ENCODE data around the gene SLFN12L.

The SLFN12L gene

DNA sequence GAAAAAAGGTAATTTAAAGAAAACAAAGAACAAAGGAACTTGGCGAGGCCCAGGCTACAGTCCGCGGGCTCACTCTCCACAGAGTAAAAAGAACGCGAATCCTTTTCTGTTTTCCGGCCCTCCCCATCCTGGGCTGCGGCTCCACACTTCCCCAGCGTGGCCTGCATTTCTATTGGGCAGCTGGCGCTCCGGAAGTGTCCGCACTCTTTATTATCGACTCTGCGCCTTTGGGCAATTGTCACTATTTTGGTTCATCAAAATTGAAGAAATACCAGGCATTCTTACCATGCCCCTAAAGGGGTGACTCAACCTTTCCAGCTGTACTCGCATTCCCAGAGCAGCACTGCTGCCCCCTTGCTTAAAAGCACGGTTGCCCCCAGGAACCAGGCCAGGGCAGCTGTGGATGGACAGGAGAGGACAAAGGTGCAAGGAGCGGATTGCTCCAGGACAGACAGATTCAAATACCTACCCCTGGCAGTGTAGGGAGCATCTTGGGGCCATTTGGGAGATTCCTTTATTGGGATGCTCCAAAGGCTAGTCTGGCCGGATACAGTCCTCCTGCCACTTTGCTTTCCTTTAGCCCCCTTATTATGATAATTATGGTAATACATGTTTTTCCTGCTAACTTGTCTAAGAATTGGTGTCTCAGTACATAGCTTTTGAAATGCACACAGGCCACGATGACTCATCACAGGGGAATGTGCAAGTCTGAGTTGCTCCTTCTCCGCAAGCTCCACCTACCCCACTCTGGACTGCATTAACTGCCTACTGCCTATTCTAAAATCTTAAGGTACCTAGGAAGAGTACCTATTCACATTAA is 104.2 kb downstream of the SLFN12L start:
- no peak for DNase-seq (ENCODE audit: low read depth in 2 of 2, low spot score in 1 of 2)

DNA sequence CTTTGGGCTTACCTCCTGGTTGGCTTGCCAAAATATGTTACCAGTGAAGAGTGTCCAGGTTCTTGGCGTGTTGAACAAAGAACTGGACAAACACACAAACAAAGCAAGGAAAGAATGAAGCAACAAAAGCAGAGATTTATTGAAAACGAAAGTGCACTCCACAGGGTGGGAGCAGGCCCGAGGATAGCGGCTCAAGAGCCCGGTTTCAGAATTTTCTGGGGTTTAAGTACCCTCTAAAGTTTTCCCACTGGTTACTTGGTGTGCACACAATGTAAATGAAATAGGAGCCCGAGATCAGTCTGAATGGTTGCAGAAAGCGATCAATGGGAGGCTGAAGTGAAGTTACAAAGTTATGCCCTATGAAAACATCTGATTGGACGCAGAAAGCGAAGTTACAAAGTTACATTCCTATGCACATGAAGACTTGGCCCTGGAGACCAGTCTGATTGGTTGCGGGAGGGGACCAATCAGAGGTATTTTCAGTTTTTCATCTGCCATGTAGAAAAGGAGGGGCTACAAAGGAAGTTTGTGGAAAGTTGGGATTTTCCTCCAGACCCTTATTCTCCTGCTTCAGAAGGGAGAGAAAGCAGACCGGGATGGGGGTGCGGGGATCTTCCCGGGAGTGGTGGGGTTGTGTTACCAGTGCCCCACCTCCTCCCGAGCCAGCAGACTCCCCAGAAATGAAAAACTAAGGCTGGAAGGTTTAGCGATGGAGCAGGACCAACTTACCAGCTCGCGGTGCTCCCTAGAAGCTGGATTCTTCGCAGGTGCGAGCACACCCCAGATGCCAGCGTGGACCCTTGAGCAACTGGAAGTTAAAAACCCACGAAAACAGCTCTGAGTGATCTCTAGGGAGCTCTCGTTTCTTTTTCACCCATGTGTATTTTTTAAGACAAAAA is 105.1 kb downstream of the SLFN12L start, which contains the start of gene SLFN12:
TSS of gene SLFN12 (minus strand) at position 325 of the 899 bp plus-strand sequence. CDS start 9,472 bp downstream, outside the sequence.
- no peak for DNase-seq (ENCODE audit: low read depth in 2 of 2, low spot score in 1 of 2)

- DNase-seq (ENCODE audit: low read depth in 2 of 2, low spot score in 1 of 2): no peak
These were observed 107.8 kb downstream of the SLFN12L start for GRCh38 chr17:35429702-35430101.

DNA sequence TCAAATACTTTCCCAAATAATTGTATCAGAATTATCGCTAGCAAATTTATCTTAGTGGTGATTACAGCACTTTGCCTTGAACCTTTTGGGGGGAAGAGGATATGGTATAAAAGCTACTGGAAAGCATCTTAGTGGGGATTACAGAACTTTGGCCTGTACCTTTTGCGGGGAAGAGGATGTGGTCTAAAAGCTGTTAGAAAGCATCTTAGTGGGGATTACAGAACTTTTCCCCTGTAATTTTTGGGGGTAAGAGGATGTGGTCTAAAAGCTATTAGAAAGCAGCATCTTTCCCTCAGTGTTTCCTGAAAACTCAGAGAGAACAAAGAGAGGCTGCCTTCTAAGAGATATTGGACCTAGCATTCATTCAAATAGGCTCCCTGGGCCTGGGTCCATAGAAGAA is 109.2 kb downstream of the SLFN12L start:
- DNase-seq (ENCODE audit: low read depth in 2 of 2, low spot score in 1 of 2): no peak

- DNase-seq (ENCODE audit: low read depth in 2 of 2, low spot score in 1 of 2): no peak
These were observed 113.7 kb downstream of the SLFN12L start for GRCh38 chr17:35423761-35424160.

All from stimulated activated CD8-positive, alpha-beta memory T cell treated with anti-CD3 and anti-CD28 coated beads, Interleukin-4, amount 100 ng/mL, for 1 hour (primary cell).